Transverse colon (tissue), 4 donors: ENCODE measurements around the gene PGPEP1. TPM values are rescaled to one million over a fixed set of nuclear protein-coding genes. Genes with fewer than 3 reads are reported as not detected.
A peak's percentile ranks its signal among the peaks of the same experiment; 100 is the strongest.
"Not testable (repeated sequence)": the region's sequence is repeated elsewhere in the genome, so short reads cannot be mapped to it uniquely, and the experiment has no call there.

Experiments used
- DNase-seq: peaks from one replicate; pipeline ENCODE4 v3.0.0-alpha.2; 2019
- H3K27ac ChIP-seq, 4 donors: fragments of 200-600 bp; sonication (generic); 2 replicates each; pipeline ENCODE4 v1.5.1; 2016 to 2018; ENCODE audit warnings: inconsistent platforms in 4 of 4
- H3K27me3 ChIP-seq: fragments of 200-600 bp; sonication (generic); 2 replicates; pipeline ENCODE4 v1.5.1; 2017; ENCODE audit warnings: inconsistent platforms
- H3K36me3 ChIP-seq, 4 donors: fragments of 200-600 bp; sonication (generic); 2 replicates each; pipeline ENCODE4 v1.5.1; 2017 to 2019; ENCODE audit warnings: inconsistent platforms in 4 of 4
- H3K4me1 ChIP-seq, 4 donors: fragments of 200-600 bp; sonication (generic); 2 replicates each; pipeline ENCODE4 v1.5.1; 2017 to 2020; ENCODE audit warnings: inconsistent platforms in 4 of 4
- H3K4me3 ChIP-seq, 4 donors: fragments of 200-600 bp; sonication (generic); 1 replicate in 1 of 4; 2 replicates in 3 of 4; pipeline versions ENCODE4 v1.5.1 to v1.6.1; 2017 to 2019; ENCODE audit warnings: inconsistent platforms in 4 of 4
- H3K9me3 ChIP-seq, 2 donors: fragments of 200-600 bp; sonication (generic); 2 replicates each; pipeline ENCODE4 v1.5.1; 2017 to 2019; ENCODE audit warnings: inconsistent platforms in 2 of 2
- CTCF ChIP-seq, 5 experiments: fragments of 200-600 bp in 3 of 5; fragments of 450-650 bp in 2 of 5; sonication (generic) in 3 of 5; IDR thresholded peaks; 1 replicate in 2 of 5; 2 replicates in 3 of 5; pipeline ENCODE4 v1.5.1; 2016 to 2017; ENCODE audit warnings: antibody characterized with exemption in 5 of 5, inconsistent platforms in 3 of 5, mild to moderate bottlenecking in 2 of 5, moderate library complexity in 1 of 5
- EP300 ChIP-seq: sonication (generic); formaldehyde crosslinking; IDR thresholded peaks from one replicate; pipeline ENCODE4 v1.6.1; 2017; ENCODE audit warnings: antibody characterized with exemption, low read depth
- POLR2A ChIP-seq: fragments of 450-650 bp; IDR thresholded peaks from one replicate; pipeline ENCODE4 v1.6.1; 2016; ENCODE audit warnings: antibody characterized with exemption, mild to moderate bottlenecking, moderate library complexity
- POLR2AphosphoS5 ChIP-seq, 3 donors: sonication (generic); formaldehyde crosslinking; IDR thresholded peaks; one replicate each; pipeline ENCODE4 v1.6.1; 2016; ENCODE audit warnings: antibody characterized with exemption in 3 of 3
- WGBS, 2 donors: methylation state at CpG; one replicate each; pipeline ENCODE4 v1.1.5; 2018; ENCODE audit warnings: low coverage in 1 of 2; 5-methylcytosine and 5-hydroxymethylcytosine counted together
- in situ Hi-C, 4 donors: fragments of 200-750 bp; cut with MboI; loops; one replicate each; pipeline versions ENCODE4 v1.15.0 to v1.15.1; 2017; ENCODE audit warnings: low sequenced_read_pairs in 3 of 4, low pct_ligation_motif_present in 1 of 4, low pct_unique_long_range_greater_than_20kb in 1 of 4
- intact Hi-C: fragments of 100-400 bp; cut with DNase I; formaldehyde crosslinking; loops from one replicate; pipeline ENCODE4 v1.15.1; 2023; ENCODE audit warnings: low total_unique reads
- total RNA-seq, 4 donors: library from RNA; depleted of rRNA; stranded (reverse); fragments of >200 nt; gene quantifications; one replicate each; pipeline ENCODE4 v1.1.0, GENCODE V29; 2016

The PGPEP1 gene
- total RNA-seq, 4 donors from 2014 or later = 59.7 to 110 (median 73.0) TPM

GRCh38 chr19:18402455-18403248 lies 62.3 kb downstream of the PGPEP1 start:
- DNase-seq, intact Hi-C loops, H3K36me3 ChIP-seq, H3K27me3 ChIP-seq, H3K9me3 ChIP-seq, H3K4me3 ChIP-seq: not testable (repeated sequence)
- Histone ChIP-seq H3K4me1 (peaks cover 0 to 45% (median 33%) of the 10 kb centered on the region in 4 donors), H3K27ac (peak overlapping the region; percentile 77 to 86 (median 82))
- TF ChIP-seq POLR2A = peak; percentile 19
- in situ Hi-C loops = loop anchor here in 2 of 4 donors (10.0 to 25.0 kb wide), 2 partner anchors 48 to 140 kb away; partner anchors contain the start of gene IQCN (in 1 of the 2)
- WGBS, 2 donors = 45 to 49% methylated on average over 7 to 18 of the region's 18 CpGs

- DNase-seq, intact Hi-C loops, H3K9me3 ChIP-seq, H3K36me3 ChIP-seq, H3K27me3 ChIP-seq, H3K4me3 ChIP-seq, H3K27ac ChIP-seq: not testable (repeated sequence)
- H3K4me1 ChIP-seq = peaks cover 0 to 34% (median 26%) of the 10 kb centered on the region in 4 donors
- WGBS, 2 donors = 88 to 90% methylated on average over 8 to 11 of the region's 11 CpGs
- in situ Hi-C loops = loop anchor here (5.0 to 25.0 kb wide), 4 partner anchors 51 to 143 kb away; partner anchors contain the start of gene IQCN (in 1 of the 4)
These were observed 65.4 kb downstream of the PGPEP1 start for GRCh38 chr19:18405754-18406153.

DNA sequence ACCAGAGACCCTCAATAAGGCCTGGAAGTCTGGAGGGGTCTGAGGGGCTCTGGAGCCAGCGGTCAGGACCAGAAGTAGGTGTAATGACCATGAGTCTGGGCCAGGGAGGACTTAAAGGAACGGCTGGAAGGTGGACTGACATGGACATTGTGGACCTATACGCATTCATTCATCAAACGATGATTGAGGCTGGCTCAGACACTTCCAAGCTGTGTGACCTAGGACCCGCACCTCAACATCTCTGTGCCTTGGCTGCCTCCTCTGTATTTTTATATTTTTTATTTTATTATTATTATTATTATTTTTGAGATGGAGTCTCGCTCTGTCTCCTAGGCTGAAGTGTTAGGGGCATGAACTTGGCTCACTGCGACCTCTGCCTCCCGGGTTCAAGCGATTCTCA lies 66.4 kb downstream of the PGPEP1 start:
- intact Hi-C loops (no loop called here), in situ Hi-C loops (loop anchor here (5.0 to 25.0 kb wide), 4 partner anchors 52 to 144 kb away; partner anchors contain the start of gene IQCN (in 1 of the 4))
- Histone ChIP-seq H3K4me1 (peaks cover 0 to 31% (median 26%) of the 10 kb centered on the region in 4 donors), H3K27ac (no peak overlapping the region), H3K4me3 (no peak overlapping the region), H3K9me3 (no peaks in the 10 kb centered on the region), H3K27me3 (no peaks in the 10 kb centered on the region), H3K36me3 (no peaks in the 10 kb centered on the region)
- WGBS, 2 donors = 89% methylated on average over 9 of the region's 9 CpGs; no CpG with 5 or more reads in 1 of the 2 donors
- TF ChIP-seq POLR2AphosphoS5 (IDR thresholded peaks at IDR 0.05) = no peak
- TF ChIP-seq CTCF (IDR thresholded peaks at IDR 0.05) = no peak
- no peak for TF ChIP-seq POLR2A
- no peak for TF ChIP-seq EP300
- DNase-seq = no peak

DNA sequence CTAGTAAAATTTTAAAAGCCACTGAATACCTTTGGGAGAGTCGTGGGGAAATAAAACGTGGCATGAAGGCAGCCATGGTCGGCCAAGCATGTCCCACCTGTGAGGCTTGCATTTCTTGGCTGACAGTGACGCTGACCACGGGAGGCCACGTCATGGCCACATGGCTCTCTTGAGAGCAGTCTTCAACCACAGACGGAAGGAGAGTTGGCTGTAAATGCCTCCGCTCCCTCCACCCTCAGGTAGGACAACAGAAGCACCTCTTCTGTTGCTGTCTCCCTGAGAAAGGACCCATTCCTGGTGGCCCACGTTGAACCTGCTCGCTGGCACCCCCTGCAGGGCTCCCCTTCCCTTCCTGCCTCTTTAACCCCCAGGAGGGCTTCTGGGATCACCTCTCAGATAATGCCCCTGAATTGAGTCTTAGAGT lies 67.7 kb downstream of the PGPEP1 start:
- no peaks in the 10 kb centered on the region for H3K27me3 ChIP-seq
- H3K4me1 ChIP-seq = peaks cover 0 to 18% (median 14%) of the 10 kb centered on the region in 4 donors
- no peak for TF ChIP-seq POLR2AphosphoS5 (IDR thresholded peaks at IDR 0.05)
- peak; percentile 33 to 66 (median 62) for TF ChIP-seq CTCF (IDR thresholded peaks at IDR 0.05)
- intact Hi-C loops (no loop called here), in situ Hi-C loops (loop anchor here (5.0 to 25.0 kb wide), 4 partner anchors 53 to 146 kb away; partner anchors contain the start of gene IQCN (in 1 of the 4))
- peak; percentile 72 for DNase-seq
- H3K36me3 ChIP-seq = no peaks in the 10 kb centered on the region
- H3K9me3 ChIP-seq = no peaks in the 10 kb centered on the region
- no peak overlapping the region for H3K4me3 ChIP-seq
- peak overlapping the region in 2 of 4 donors; percentile 26 to 41 for H3K27ac ChIP-seq
- WGBS, 2 donors = 32% methylated on average over 10 of the region's 10 CpGs; no CpG with 5 or more reads in 1 of the 2 donors

GRCh38 chr19:18412610-18413239 lies 72.3 kb downstream of the PGPEP1 start:
- no peaks in the 10 kb centered on the region for H3K9me3 ChIP-seq
- H3K4me3 ChIP-seq = no peak overlapping the region
- H3K27me3 ChIP-seq = peaks cover 22% of the 10 kb centered on the region
- in situ Hi-C loops = loop anchor here in 2 of 4 donors (5.0 to 25.0 kb wide), 2 partner anchors 70 to 150 kb away; partner anchors contain the start of genes IQCN (in 1 of the 2) and PGPEP1 (in 1 of the 2)
- DNase-seq = no peak
- no peaks in the 10 kb centered on the region for H3K36me3 ChIP-seq
- TF ChIP-seq EP300 = no peak
- no peak for TF ChIP-seq CTCF (IDR thresholded peaks at IDR 0.05)
- no peak for TF ChIP-seq POLR2A
- TF ChIP-seq POLR2AphosphoS5 (IDR thresholded peaks at IDR 0.05) = no peak
- H3K4me1 ChIP-seq = peaks cover 25 to 41% (median 37%) of the 10 kb centered on the region in 4 donors
- H3K27ac ChIP-seq = no peak overlapping the region
- WGBS, 2 donors = 72 to 84% methylated on average over 8 to 16 of the region's 16 CpGs
- intact Hi-C loops = loop anchor here (10.0 kb wide), 2 partner anchors 148 to 208 kb away; partner anchors contain the start of gene RAB3A
